Astrocyte (in vitro differentiated cells and primary cell): ENCODE results near the gene CACNA1C. TPM values are rescaled to one million over a fixed set of nuclear protein-coding genes. Genes with fewer than 3 reads are reported as not detected.
A peak's percentile ranks its signal among the peaks of the same experiment; 100 is the strongest.

Experiments
- DNase-seq: peaks from one replicate; pipeline ENCODE4 v3.0.0-alpha.2; 2010; ENCODE audit warnings: low read depth
- FAIRE-seq: peaks from 2 replicates; lab custom pipeline; 2011; peaks lifted over from hg19 to GRCh38; lab: Jason Lieb, UNC
- H2AFZ ChIP-seq: 2 replicates; pipeline ENCODE4 v1.6.0; 2012; ENCODE audit warnings: low read depth, low read length, inconsistent platforms
- H3K27ac ChIP-seq: 2 replicates; pipeline ENCODE4 v1.5.1; 2011; ENCODE audit warnings: low read depth, low read length, inconsistent platforms
- H3K27me3 ChIP-seq: 2 replicates; pipeline ENCODE4 v1.6.0; 2011; ENCODE audit warnings: low read length, inconsistent platforms; ENCODE audit not compliant: insufficient read depth
- H3K36me3 ChIP-seq: 2 replicates; pipeline ENCODE4 v1.5.1; 2011; ENCODE audit warnings: low read length, inconsistent platforms; ENCODE audit not compliant: insufficient read depth
- H3K4me1 ChIP-seq: 2 replicates; pipeline ENCODE4 v1.5.1; 2011; ENCODE audit warnings: low read length, inconsistent platforms; ENCODE audit not compliant: insufficient read depth
- H3K4me2 ChIP-seq: 2 replicates; pipeline ENCODE4 v1.6.0; 2012; ENCODE audit warnings: low read length, inconsistent platforms
- H3K4me3 ChIP-seq: 2 replicates; pipeline ENCODE4 v1.5.1; 2011; ENCODE audit warnings: low read depth, mild to moderate bottlenecking, low read length, inconsistent platforms; ENCODE audit not compliant: insufficient read depth
- H3K79me2 ChIP-seq: 2 replicates; pipeline ENCODE4 v1.6.0; 2012; ENCODE audit warnings: mild to moderate bottlenecking, low read length, inconsistent platforms; ENCODE audit not compliant: insufficient read depth
- H3K9ac ChIP-seq: 2 replicates; pipeline ENCODE4 v1.6.0; 2012; ENCODE audit warnings: mild to moderate bottlenecking, low read length, inconsistent platforms
- H3K9me3 ChIP-seq: 2 replicates; pipeline ENCODE4 v1.5.1; 2012; ENCODE audit warnings: low read depth, mild to moderate bottlenecking, low read length, inconsistent platforms; ENCODE audit not compliant: insufficient read depth
- H4K20me1 ChIP-seq: 2 replicates; pipeline ENCODE4 v1.6.0; 2012; ENCODE audit warnings: low read length, inconsistent platforms; ENCODE audit not compliant: insufficient read depth
- H3K27ac Mint-ChIP-seq: one replicate; pipeline ENCODE4 v1.8.0; 2021; ENCODE audit warnings: mild to moderate bottlenecking, mixed read lengths; ENCODE audit not compliant: unreplicated experiment
- H3K27me3 Mint-ChIP-seq: one replicate; pipeline ENCODE4 v1.8.0; 2021; ENCODE audit warnings: low read depth, mixed read lengths; ENCODE audit not compliant: unreplicated experiment
- H3K36me3 Mint-ChIP-seq: one replicate; pipeline ENCODE4 v1.8.0; 2021; ENCODE audit warnings: low read depth, mixed read lengths; ENCODE audit not compliant: unreplicated experiment
- H3K4me1 Mint-ChIP-seq: one replicate; pipeline ENCODE4 v1.8.0; 2021; ENCODE audit warnings: low read depth, mixed read lengths; ENCODE audit not compliant: unreplicated experiment
- H3K4me3 Mint-ChIP-seq: one replicate; pipeline ENCODE4 v1.8.0; 2021; ENCODE audit warnings: mild to moderate bottlenecking, moderate library complexity, mixed read lengths; ENCODE audit not compliant: unreplicated experiment
- H3K9me3 Mint-ChIP-seq: one replicate; pipeline ENCODE4 v1.8.0; 2021; ENCODE audit warnings: mild to moderate bottlenecking, mixed read lengths; ENCODE audit not compliant: unreplicated experiment
- EZH2 ChIP-seq: IDR thresholded peaks from 2 replicates; pipeline ENCODE4 v1.6.1; 2012; ENCODE audit warnings: mild to moderate bottlenecking, low read length, inconsistent platforms; ENCODE audit not compliant: insufficient read depth
- total RNA-seq: library from RNA; stranded (reverse); gene quantifications from 2 replicates; pipeline ENCODE4 v1.2.1, GENCODE V29; 2021
- TF ChIP-seq, protein P1 (sequence below): IDR thresholded peaks from 2 replicates; pipeline ENCODE4 v1.5.1; 2011; ENCODE audit warnings: low read depth, mild to moderate bottlenecking, inconsistent platforms, low read length, moderate library complexity; ENCODE audit not compliant: insufficient read depth

The CACNA1C gene
- total RNA-seq, 1 donor from 2014 or later: 2.1 TPM

DNA sequence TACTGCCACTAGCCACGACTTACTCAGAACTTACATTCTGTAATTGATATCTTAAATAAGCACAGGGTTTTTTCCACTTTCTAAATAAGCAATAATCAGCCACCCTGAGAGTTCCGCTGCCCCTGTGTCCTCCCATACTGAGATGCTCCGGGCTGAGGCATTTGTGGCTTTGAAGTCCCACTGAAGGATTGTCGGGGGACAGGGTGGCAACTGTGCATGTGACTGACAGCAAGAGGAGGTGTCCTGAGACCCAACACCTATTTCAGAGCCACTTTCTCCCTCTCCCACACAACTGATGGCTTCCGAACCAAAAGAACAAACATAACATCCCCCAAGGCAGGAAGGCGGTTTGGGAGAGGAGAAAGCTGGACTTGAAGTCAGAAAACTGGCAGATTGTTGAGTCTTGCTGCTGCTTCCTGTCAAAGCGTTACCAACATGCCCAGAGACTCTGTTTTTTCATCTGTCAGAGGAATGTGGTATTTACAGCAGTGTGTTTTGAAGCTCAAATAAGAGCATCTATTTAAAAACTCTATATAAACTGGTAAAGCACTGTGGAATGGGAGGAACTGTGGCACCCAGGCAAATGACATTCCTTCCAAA lies 584.1 kb downstream of the CACNA1C start:
- Histone ChIP-seq H2AFZ (no peak overlapping the region), H3K9me3 (peaks cover 4% of the 10 kb centered on the region), H3K79me2 (no peaks in the 10 kb centered on the region), H3K36me3 (no peaks in the 10 kb centered on the region), H3K9ac (no peak overlapping the region), H3K4me1 (peaks cover 16% of the 10 kb centered on the region), H3K27ac (no peak overlapping the region), H3K27me3 (no peaks in the 10 kb centered on the region), H4K20me1 (no peaks in the 10 kb centered on the region), H3K4me2 (no peak overlapping the region), H3K4me3 (no peak overlapping the region)
- no peak for FAIRE-seq
- no peak for DNase-seq
- Mint-ChIP-seq H3K27me3 (peaks cover 7% of the 10 kb centered on the region), H3K9me3 (peaks cover 2% of the 10 kb centered on the region), H3K27ac (no peak overlapping the region), H3K36me3 (no peaks in the 10 kb centered on the region), H3K4me3 (no peak overlapping the region), H3K4me1 (peaks cover 25% of the 10 kb centered on the region)
- TF ChIP-seq, protein P1, sequence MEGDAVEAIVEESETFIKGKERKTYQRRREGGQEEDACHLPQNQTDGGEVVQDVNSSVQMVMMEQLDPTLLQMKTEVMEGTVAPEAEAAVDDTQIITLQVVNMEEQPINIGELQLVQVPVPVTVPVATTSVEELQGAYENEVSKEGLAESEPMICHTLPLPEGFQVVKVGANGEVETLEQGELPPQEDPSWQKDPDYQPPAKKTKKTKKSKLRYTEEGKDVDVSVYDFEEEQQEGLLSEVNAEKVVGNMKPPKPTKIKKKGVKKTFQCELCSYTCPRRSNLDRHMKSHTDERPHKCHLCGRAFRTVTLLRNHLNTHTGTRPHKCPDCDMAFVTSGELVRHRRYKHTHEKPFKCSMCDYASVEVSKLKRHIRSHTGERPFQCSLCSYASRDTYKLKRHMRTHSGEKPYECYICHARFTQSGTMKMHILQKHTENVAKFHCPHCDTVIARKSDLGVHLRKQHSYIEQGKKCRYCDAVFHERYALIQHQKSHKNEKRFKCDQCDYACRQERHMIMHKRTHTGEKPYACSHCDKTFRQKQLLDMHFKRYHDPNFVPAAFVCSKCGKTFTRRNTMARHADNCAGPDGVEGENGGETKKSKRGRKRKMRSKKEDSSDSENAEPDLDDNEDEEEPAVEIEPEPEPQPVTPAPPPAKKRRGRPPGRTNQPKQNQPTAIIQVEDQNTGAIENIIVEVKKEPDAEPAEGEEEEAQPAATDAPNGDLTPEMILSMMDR: no peak
- no peak for TF ChIP-seq EZH2

DNA sequence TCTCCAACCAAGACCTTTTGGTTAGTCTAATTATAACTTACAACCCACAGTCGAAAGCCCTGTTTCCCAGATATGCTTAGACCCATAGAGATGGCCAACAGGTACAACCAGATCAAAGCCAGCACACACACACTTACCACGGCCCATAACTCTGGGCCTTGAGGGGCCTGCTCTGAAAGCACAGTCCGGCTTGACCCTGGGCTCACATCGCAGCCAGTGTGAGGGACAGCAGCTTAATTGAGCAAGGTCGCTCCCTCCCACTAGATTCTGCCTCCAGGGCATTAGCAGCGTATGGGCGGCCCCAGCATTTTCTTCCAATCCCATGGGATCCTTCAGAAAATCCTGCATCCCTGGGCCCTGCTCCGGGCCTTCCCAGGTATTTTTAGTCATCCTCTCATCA lies 584.6 kb downstream of the CACNA1C start:
- no peak for DNase-seq
- peaks cover 2% of the 10 kb centered on the region for H3K9me3 Mint-ChIP-seq
- TF ChIP-seq, protein P1: no peak
- TF ChIP-seq EZH2: no peak
- Histone ChIP-seq H3K4me3 (no peak overlapping the region), H3K36me3 (no peaks in the 10 kb centered on the region), H3K4me2 (no peak overlapping the region), H2AFZ (no peak overlapping the region), H3K79me2 (no peaks in the 10 kb centered on the region), H3K4me1 (peaks cover 16% of the 10 kb centered on the region), H4K20me1 (no peaks in the 10 kb centered on the region), H3K27me3 (no peaks in the 10 kb centered on the region), H3K9ac (no peak overlapping the region), H3K9me3 (peaks cover 4% of the 10 kb centered on the region), H3K27ac (no peak overlapping the region)
- no peak overlapping the region for H3K27ac Mint-ChIP-seq
- H3K4me3 Mint-ChIP-seq: no peak overlapping the region
- no peak for FAIRE-seq
- peaks cover 25% of the 10 kb centered on the region for H3K4me1 Mint-ChIP-seq
- H3K27me3 Mint-ChIP-seq: peaks cover 6% of the 10 kb centered on the region
- no peaks in the 10 kb centered on the region for H3K36me3 Mint-ChIP-seq

DNA sequence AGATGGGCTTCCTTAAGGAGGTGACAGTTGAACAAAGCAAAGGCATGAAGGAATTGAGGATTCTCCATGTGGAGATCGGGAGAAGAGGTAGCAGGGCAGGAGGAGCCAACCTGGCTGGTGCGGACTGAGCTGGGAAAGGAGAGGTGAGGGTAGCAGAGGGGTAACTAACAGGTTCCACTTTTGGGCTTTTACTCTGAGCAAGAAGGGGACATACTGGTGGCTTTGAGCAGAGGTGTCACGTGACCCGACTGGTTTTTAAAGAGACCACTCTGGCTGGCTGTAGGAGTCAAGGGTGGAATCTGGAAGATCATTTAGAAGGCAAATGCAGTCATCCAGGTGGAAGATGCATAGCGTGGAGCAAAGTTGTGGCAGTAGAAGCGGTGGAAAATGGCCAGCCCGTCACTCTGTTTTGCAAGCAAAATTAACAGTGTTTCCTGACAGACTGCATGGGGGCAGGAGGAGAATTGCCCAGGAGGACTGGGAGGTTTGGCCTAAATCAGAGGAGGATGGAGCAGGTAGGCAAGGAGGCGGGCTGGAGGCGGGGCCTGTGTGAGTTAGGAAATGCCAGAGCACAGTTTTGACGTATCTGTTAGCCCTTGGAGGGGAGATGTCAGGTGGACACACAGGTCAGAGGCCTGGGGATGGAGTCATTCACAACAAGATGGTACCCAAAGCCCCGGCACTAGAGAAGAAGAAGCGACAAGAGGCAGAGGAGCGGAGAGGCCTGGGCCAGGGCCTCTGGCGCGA lies 585.7 kb downstream of the CACNA1C start:
- Histone ChIP-seq H3K36me3 (no peaks in the 10 kb centered on the region), H3K27me3 (no peaks in the 10 kb centered on the region), H2AFZ (no peak overlapping the region), H3K79me2 (no peaks in the 10 kb centered on the region), H3K9ac (no peak overlapping the region), H3K9me3 (peaks cover 4% of the 10 kb centered on the region), H3K4me3 (no peak overlapping the region), H3K27ac (no peak overlapping the region), H3K4me2 (no peak overlapping the region), H3K4me1 (peaks cover 16% of the 10 kb centered on the region), H4K20me1 (no peaks in the 10 kb centered on the region)
- peaks cover 25% of the 10 kb centered on the region for H3K4me1 Mint-ChIP-seq
- H3K27ac Mint-ChIP-seq: peak overlapping the region; percentile 15
- peaks cover 2% of the 10 kb centered on the region for H3K9me3 Mint-ChIP-seq
- no peak for DNase-seq
- no peak for FAIRE-seq
- no peak overlapping the region for H3K4me3 Mint-ChIP-seq
- H3K27me3 Mint-ChIP-seq: peaks cover 13% of the 10 kb centered on the region
- TF ChIP-seq, protein P1: no peak
- TF ChIP-seq EZH2: no peak
- no peaks in the 10 kb centered on the region for H3K36me3 Mint-ChIP-seq
